GM18870 (cell line): ENCODE results near the gene APRT.
A peak's percentile ranks its signal among the peaks of the same experiment; 100 is the strongest.

Experiments
- ATAC-seq: cut with Tn5 transposase; IDR thresholded peaks from one replicate; pipeline ENCODE4 v1.9.1; 2021; ENCODE audit warnings: moderate library complexity; ENCODE audit not compliant: unreplicated experiment

APRT gene, protein sequence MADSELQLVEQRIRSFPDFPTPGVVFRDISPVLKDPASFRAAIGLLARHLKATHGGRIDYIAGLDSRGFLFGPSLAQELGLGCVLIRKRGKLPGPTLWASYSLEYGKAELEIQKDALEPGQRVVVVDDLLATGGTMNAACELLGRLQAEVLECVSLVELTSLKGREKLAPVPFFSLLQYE

DNA sequence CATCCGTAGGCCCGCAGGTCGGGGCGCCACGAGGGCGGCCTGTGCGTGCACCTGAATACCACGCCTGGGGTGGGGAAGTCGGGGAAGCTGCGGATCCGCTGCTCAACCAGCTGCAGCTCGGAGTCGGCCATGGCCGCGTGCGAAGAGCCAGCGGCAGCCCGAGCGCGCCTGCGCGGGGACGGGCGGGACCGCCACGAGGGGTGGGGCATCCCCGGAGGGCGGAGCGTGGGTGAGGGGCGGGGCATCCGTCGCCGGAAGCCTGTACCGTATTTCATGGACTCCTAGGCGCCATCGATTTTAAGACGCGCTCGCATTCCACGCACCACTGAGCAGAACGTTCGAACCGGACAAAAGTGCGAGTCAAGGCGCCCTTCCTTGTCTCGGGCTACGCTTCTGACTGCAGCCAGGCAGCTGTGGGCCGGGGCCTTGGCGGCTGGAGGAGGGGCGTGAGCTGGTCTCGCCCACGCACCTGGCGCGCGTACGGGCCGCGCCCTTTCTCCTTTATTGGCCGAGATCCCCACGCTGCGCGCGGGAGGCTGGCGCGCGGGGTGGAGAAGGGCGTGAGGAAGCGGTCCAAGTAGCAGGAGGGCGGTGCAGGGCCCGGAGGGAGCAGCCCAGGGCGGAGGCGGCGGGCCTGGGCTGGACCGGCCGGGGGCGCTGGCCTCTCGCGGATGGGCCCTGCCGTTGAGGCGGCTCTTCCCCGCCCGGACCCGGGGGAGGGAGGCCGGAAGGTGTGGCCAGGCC, at the start of gene APRT:
APRT (minus strand) TSS at position 160 of the 744 bp plus-strand sequence; CDS start at position 131, 29 bp downstream.
- peak; percentile 53 for ATAC-seq

DNA sequence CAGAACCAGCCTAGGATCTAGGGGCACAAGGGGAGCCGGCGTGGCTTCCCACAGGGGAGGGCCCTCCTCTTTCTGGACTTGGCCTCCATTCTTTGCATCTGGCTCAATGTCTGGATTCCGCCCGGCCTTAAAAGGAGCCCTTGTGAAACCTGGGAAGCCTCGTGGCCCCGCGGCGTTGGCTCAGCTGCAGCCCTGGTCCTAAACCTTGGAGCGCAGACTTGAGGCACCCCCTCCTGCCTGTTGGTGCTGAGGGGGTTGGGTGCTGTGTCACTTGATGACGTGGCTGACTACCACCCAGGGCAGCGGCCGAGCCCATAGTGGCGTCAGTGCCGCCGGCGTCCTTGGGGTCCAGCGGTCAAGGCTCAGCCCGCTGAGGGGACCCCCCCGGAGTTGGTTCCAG, 49.6 kb upstream of the APRT start:
- ATAC-seq = no peak

DNA sequence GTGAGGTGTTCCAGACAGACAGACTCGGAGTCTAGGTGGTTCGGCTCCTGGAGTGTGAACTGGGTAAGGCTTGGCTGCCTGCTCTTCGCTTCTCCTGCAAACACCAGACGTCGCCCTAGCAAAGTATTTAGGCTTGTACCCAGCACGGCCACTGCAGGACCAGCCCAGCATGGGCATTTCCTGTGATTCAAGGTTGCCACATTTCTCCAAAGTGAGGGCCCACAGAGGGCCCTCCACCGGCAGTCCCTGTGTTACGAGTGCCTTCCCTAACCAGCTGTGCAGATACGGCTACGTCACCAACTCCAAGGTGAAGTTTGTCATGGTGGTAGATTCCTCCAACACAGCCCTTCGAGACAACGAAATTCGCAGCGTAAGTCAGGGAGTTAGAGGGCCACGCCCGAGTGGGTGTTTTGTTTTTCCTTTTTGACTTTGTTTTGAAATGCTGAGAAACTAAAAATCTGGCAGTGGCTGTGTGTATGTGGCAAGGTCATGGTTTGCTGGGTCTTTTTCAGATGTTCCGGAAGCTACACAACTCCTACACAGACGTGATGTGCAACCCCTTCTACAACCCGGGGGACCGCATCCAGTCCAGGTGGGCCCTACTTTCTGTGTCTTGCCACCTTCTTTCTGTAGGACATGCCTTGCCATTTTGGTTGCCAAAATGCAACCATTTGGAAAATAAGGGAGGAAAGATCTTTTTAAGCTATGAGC, 47.8 kb upstream of the APRT start:
- no peak for ATAC-seq

DNA sequence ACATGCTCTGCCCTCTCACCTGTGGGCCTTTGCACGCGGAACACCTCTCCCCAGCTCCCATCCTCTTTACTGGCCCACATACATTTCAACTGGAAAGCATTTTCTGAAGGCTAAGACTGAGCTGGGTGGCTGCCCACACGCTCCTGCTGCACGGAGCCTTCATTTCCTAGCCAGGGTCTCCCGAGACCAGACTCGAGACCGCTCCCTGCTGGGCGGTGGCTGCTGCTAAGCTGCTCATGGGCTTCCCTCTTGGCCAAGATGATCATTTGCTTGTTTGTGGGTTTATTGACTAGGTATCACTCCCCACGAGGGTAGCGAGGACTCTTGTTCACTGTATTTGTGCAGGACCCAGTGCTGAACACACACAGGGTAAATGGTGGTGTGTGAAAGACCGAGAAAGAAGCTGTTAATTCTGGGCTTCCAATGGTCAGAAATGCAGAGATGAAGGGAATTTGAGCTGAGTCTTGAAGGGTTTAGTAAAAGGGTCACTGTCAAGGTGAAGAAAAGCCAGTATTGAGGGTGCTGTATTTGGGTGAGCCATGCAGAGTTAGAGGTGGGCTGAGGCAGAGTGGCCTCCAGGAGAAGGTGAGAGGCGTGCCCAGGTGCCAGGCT, 46.1 kb upstream of the APRT start:
- no peak for ATAC-seq

DNA sequence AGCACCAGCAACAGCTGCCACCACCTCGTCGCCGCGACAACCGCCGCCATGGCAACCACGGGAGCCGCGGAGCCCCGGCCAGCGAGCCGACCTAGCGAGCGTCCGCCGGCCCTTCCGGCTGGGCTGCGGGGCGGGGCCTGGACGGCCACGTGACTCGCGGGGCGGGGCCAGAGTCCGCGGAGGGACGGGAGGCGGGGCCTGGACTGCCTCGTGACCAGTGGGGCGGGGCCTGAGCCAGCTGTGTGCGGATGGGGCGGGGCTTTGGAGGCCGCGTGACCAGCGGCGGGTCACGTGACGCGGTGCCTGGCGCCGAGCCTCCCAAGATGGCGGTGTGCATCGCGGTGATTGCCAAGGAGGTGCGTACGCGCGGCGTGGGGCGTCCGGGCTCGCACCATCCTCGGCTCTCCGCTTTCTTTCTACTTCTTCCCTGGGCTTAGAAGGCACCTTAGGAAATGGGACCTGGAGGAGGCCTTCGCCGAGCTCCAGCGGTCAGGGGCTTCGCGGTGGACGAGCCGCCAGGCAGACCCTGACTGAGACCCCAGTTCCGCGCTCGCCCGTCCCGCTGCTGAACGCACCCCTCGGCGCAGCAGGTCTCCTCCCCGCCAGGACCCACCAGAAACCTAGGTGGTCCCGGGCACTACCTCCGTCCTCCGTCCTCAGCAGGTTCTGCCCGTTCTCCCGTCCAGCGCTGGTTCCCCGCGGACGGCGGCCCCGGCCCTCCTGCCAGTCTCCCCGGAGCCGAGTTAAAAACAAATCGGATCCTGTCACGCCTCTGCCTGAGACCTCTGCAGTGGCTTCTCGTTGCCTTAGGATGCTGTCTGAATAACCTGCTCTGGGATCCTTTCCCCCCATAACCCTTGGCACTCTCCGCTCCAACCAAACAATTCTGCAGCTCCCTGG, 45.4 kb upstream of the APRT start, which contains the start of the genes GALNS and TRAPPC2L:
GALNS (minus strand) TSS at position 120 of the 900 bp plus-strand sequence; CDS start at position 50, 70 bp downstream.
TRAPPC2L (plus strand) TSS at position 300 of the 900 bp plus-strand sequence; CDS start at position 324, 24 bp downstream.
- peak; percentile 58 for ATAC-seq

DNA sequence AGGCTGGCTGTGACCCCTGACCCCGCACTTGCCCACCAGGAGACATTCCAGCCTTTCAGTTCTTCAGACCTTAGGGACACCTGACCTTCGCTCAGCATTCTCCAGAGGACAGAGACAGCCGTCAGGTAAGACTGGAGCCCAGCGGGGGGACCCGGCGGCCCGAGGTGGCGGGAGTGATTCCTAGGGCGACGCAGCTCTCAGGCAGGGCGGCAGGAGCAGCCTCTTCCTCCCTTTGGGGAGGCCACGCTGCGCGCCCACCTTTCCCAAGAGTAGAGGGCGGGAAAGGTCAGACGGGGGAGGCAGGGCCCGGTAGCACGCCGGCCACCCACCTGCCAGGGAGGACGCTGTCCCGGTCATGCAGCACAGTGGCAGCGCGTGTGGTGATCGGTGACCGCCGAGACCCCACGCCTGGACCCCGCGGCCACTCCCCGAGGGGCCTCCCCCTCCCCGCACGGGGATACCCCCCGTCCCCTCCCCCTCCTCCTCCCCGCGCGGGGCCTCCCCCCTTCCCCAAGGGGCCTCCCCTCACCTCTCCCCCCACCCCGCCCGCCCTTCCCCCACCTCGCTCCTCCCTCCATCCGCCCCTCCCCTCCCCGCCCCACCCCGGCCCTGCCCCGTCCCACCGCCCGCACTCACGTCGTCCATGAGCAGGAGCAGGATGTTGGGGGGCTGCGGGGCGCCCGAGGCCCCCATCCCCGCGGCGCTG, 44.5 kb upstream of the APRT start:
- ATAC-seq = no peak

DNA sequence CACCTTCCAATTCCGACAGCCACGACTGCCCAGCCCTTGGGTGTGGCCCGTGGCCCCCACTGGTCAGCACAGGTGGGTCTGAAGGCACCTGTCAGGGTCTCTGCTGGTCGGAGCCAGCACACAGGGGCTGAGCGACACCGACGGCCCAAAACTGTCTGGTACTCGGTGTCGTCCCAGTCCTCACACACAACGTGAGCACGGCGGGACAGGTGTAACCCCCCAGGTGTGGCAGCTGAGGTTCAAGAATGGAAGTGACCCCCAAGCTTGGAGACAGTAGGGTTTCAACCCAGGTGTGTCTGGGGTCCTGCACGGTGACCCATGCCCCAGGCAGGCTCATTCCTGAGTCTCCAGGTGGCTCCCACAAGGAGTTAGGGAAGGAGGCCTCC, 44.0 kb upstream of the APRT start:
- ATAC-seq = no peak

DNA sequence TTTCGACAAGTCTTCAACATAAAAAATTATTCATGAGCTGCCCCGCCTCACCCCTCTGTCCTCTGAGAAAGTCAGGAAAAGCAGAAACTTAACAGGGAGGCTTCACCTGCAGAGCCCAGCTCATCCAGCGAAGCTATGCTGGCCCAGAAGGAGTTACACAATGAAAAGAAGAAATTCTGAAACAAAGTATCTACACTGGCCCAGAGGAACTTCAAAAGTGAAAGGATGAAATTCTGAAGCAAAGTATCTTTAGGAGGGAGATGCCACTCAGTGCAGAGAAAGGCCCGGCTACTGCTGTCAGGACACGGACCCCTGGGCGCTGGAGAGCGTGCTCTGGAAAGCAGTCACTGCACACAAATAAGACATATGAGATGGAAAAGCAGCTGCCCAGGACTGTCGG, 43.4 kb upstream of the APRT start:
- ATAC-seq = no peak

DNA sequence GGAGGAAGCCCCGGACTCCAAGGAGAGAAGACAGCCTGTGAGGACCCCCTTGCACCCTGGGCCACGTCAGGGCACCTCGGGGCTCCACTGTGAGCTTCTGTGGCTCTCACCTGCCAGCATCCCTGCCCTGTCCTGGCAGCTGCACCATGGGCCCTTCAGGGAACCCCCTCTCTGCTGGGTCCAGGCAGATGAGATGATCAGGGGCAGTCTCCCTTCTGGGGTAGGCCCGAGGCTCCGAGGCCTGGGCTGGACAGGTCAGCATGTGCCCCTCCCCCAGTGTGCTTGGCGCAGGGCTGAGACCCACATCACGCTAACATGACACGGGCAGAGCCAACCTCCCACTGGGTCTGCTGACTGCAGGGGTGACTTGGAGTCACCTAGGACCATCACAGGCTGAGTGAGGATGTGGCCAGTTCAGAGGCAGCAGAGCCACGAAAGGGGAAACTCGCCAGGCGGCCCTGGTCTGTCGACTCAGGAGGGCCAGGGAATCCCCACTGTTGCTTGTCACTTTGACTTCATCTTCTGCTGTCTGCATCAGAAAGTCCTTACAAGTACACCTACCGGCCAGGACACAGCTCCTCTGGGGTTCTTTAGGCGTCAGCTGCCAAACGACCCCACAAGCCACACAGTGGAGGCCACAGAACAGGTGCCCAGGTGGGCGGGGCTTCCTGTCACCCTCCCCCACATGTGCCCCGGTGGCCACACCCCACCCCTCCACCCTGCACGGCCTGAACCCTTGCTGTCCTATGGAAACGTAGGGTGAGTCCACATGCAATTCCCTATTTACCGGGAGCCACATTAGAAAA, 42.8 kb upstream of the APRT start:
- no peak for ATAC-seq

DNA sequence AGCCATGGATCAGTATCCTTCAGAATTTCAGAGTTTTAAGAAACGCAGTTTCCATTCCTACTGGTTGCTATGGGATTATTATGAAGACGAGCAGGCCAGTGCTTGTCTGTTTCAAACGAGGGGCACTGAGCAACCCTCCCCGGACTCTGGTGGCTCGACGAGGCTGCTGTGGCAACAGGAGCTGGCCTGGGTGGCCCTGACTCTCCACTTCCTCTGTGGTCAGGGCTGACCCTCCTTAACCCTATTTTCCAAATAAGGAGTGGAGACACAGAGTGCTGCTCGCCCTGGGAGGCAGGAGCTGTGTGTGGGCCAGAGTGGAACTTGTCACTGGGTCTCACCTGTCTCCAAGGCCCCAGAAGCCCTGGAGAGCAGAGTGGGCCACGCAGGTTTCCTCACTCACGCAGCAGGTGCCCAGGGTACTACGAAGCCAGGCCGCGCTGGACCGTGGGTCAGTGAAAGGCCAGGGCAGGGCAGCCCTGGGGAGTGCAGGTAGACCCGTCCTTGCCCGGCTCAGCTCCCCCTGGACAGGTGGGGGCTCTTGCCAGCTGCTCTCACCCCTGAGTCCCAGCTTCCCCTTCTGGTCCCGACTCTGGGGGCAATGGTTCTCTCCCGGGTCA, 41.7 kb upstream of the APRT start:
- no peak for ATAC-seq

DNA sequence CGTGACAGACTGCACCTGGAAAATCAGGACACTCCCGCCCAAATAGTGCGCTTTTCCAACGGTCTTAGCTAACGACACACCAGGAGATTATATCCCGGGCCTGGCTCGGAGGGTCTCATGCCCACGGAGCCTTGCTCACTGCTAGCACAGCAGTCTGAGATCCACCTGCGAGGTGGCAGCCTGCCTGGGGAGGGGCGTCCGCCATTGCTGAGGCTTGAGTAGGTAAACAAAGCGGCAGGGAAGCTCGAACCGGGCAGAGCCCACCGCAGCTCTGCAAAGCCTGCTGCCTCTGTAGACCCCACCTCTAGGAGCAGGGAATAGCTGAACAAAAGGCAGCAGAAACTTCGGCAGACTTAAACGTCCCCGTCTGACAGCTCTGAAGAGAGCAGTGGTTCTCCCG, 39.9 kb upstream of the APRT start:
- ATAC-seq = no peak

DNA sequence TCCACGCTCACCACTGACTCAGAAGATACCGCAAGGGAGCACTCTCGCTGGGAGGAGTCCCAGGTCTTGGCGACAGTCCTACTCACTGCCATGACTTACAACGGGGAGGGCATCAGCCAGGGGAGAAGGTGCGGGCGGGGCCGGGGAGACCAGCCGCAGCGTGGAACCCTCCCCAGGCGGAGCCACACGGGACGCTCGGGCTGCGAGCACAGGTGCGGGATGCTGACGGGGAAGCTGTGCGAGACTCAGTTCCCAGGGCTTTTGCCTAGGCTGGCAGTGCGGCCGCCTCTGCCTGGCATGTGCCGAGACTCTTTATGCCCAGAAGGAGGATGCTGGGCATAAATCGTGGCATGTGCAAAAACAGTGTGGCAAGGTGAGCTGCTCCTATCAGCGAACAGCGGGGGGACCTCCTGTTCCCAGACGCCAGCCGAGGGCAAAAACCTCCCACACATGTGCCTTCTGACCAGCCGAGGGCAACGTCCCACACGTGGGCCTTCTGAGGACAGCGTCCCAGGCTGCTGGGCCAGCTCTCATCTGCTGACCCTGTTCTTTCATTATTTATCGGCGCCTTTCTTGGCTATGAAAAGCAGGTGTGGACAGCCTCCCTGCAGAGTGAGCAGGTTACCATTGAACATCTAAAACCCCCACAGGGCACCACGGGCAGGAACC, 38.9 kb upstream of the APRT start:
- ATAC-seq = no peak

DNA sequence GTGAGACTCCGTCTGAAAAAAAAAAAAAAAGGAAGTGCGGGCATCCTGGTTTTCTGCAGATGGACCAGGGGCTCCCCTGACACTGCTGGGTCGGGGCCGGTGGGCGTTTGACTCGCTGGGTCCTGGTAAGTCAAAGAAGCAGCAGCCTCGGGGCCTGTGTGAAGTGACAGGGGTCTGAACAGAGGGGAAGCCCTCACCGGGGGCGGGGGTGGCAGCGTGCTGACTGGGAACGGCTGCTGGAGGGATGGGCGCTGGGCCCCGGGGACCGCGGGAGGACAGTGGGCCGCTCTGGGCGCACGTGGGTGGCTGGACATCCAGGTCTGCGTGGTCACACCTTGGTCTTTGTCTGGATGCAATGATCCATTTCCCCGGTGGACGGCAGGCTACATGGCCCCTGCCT, 36.8 kb upstream of the APRT start:
- ATAC-seq = no peak

DNA sequence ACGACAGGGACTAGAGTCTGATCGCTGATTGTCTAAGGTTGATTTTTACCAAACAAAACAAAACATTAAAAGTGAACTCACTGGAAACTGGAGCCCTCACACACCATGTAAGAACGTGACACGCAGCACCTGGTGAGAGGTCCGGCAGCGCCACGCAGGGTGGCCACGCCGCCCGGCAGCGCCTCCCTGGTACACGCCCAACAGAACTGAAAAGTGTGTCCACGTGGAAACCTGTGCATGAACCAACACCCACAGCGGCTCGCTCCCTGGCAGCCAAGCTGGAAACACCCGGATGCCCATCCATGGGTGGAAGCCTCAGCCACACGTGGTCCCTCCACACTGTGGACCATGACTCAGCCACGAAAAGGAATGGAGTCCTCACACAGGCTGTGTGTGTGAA, 35.9 kb upstream of the APRT start:
- no peak for ATAC-seq

DNA sequence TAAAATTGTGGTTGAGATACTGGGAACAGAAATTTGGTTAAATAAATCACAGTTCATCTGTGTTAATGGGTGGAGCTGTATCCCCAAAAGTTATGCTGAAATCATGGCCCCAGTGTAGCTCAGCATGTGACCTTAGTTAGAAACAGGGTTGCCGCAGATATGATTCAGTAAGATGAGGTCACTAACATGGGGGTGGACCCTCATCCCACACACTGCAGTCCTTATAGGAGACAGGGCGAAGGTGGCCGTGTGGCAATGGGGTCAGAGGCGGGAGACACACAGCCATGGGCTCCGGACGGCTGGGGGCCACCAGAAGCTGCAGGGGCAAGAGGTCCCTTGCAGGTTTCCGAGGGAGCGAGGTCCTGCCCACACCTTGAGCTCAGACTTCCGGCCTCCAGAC, 34.4 kb upstream of the APRT start:
- ATAC-seq = no peak

DNA sequence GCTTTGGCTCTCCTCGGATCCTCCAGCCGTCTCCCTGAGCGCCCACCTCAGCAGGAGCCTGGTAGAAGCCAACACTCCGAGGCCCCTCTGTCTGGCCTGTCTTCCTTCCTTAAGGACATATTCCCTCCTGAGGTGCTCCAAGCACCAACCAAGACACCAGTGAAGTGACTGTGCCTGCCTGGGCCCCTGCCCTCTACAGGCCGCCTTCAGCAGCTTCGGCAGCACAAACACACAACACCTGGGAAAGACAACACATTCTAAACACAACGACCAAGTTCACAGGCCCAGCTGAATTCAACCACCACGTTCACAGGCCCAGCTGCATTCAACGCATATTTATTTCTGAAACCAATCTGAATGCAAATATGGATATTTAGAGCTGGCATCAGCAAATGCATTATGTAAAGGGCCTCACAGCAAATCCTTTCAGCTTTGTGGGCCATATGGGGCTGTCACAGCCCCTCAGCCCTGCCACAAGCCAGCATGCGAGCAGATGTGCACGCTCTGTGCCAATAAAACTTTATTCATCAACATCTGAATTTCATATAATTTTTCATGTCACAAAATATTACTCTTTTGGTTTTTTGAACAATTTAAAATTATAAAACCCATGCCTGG, 32.8 kb upstream of the APRT start:
- ATAC-seq = no peak

DNA sequence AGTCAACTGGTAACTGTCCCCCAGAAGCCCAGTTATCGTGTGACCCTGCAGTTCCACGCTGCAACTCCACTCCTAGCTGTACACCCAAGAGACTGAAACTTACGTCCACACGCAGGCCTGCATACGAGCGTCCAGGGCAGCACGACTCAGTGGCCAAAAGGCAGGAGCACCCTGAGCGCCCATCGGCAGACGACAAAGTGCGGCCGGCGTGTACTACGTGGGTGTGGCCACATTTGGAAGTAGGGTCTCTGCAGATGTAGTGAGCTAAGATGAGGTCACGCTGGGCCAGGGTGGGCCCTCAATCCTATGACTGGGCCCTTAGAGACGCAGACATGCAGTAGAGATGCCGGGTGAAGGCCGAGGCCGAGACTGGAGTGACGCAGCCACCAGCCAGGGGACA, 31.5 kb upstream of the APRT start:
- no peak for ATAC-seq

DNA sequence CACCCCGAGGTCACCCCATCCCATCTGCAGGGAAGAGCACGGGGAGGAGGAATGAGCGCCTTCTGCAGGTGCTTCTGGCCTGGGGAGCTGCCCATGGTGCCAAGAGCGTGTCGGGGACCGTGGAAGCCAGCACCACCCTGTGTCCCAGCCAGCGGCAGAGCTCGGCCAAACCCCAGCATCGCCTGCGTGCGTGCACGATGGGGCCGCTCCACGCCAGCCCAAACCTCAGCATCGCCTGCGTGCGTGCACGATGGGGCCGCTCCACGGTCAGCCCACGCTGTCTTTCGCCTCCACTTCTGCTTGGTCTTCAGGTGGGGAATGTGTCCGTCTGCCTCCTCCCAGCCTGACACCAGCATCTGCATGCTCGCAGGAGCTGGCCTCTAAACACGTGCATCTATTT, 31.1 kb upstream of the APRT start:
- no peak for ATAC-seq
